Vagina (tissue), 2 donors: ENCODE data around the gene CKAP5. TPM values are rescaled to one million over a fixed set of nuclear protein-coding genes. Genes with fewer than 3 reads are reported as not detected.
A peak's percentile ranks its signal among the peaks of the same experiment; 100 is the strongest.

ENCODE experiments used
- DNase-seq, 2 donors: peaks; one replicate each; pipeline ENCODE4 v3.0.0-alpha.2; 2017; ENCODE audit errors: extremely low spot score in 2 of 2
- H3K27ac ChIP-seq: fragments of 200-600 bp; sonication (generic); one replicate; pipeline ENCODE4 v1.5.1; 2019
- H3K27me3 ChIP-seq: fragments of 200-600 bp; sonication (generic); one replicate; pipeline ENCODE4 v1.5.1; 2019
- H3K36me3 ChIP-seq, 2 donors: fragments of 200-600 bp; sonication (generic); one replicate each; pipeline ENCODE4 v1.5.1; 2017 to 2019
- H3K4me1 ChIP-seq: fragments of 200-600 bp; sonication (generic); one replicate; pipeline ENCODE4 v1.5.1; 2019
- H3K4me3 ChIP-seq, 2 donors: fragments of 200-600 bp; sonication (generic); 1 replicate in 1 of 2; 2 replicates in 1 of 2; pipeline ENCODE4 v1.5.1; 2016 to 2019
- H3K9me3 ChIP-seq: fragments of 200-600 bp; sonication (generic); one replicate; pipeline ENCODE4 v1.5.1; 2019
- POLR2A ChIP-seq, 2 donors: fragments of 450-650 bp; IDR thresholded peaks; one replicate each; pipeline ENCODE4 v1.6.1; 2017; ENCODE audit warnings: antibody characterized with exemption in 2 of 2, mild to moderate bottlenecking in 2 of 2, moderate library complexity in 2 of 2
- POLR2AphosphoS5 ChIP-seq, 2 donors: sonication (generic); formaldehyde crosslinking; IDR thresholded peaks; one replicate each; pipeline ENCODE4 v1.9.0; 2017; ENCODE audit warnings: antibody characterized with exemption in 2 of 2, mild to moderate bottlenecking in 2 of 2, low read depth in 1 of 2; ENCODE audit not compliant: insufficient read depth in 1 of 2
- intact Hi-C: fragments of 100-400 bp; cut with DNase I; formaldehyde crosslinking; loops from one replicate; pipeline ENCODE4 v1.15.1; 2023
- total RNA-seq: library from RNA; depleted of rRNA; stranded (reverse); fragments of >200 nt; gene quantifications from one replicate; pipeline ENCODE4 v1.2.3, GENCODE V29; 2016
- TF ChIP-seq, protein P1 (sequence below), 3 experiments: fragments of 450-650 bp in 2 of 3; fragments of 200-600 bp in 1 of 3; sonication (generic) in 1 of 3; IDR thresholded peaks; one replicate each; pipeline ENCODE4 v1.5.1; 2017 to 2019; ENCODE audit warnings: antibody characterized with exemption in 3 of 3, mild to moderate bottlenecking in 2 of 3, moderate library complexity in 2 of 3

The CKAP5 gene
- total RNA-seq, 1 donor from 2014 or later: 32.9 TPM

GRCh38 chr11:46892109-46892508, 46.0 kb upstream of the CKAP5 start:
- H3K27me3 ChIP-seq: no peaks in the 10 kb centered on the region
- intact Hi-C loops: loop anchor here (10.0 kb wide), 1 partner anchor 463 kb away; the partner anchor contains the start of gene MYBPC3
- no peak overlapping the region for H3K27ac ChIP-seq
- no peak overlapping the region for H3K4me3 ChIP-seq
- no peaks in the 10 kb centered on the region for H3K9me3 ChIP-seq
- peaks cover 0 to 6% of the 10 kb centered on the region in 2 donors for H3K36me3 ChIP-seq
- TF ChIP-seq POLR2A (IDR thresholded peaks at IDR 0.05): no peak
- TF ChIP-seq POLR2AphosphoS5 (IDR thresholded peaks at IDR 0.05; ENCODE audit: insufficient read depth in 1 of 2, low read depth in 1 of 2): no peak
- TF ChIP-seq, protein P1, sequence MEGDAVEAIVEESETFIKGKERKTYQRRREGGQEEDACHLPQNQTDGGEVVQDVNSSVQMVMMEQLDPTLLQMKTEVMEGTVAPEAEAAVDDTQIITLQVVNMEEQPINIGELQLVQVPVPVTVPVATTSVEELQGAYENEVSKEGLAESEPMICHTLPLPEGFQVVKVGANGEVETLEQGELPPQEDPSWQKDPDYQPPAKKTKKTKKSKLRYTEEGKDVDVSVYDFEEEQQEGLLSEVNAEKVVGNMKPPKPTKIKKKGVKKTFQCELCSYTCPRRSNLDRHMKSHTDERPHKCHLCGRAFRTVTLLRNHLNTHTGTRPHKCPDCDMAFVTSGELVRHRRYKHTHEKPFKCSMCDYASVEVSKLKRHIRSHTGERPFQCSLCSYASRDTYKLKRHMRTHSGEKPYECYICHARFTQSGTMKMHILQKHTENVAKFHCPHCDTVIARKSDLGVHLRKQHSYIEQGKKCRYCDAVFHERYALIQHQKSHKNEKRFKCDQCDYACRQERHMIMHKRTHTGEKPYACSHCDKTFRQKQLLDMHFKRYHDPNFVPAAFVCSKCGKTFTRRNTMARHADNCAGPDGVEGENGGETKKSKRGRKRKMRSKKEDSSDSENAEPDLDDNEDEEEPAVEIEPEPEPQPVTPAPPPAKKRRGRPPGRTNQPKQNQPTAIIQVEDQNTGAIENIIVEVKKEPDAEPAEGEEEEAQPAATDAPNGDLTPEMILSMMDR (IDR thresholded peaks at IDR 0.05): no peak
- DNase-seq: no peak
- H3K4me1 ChIP-seq: no peaks in the 10 kb centered on the region

- TF ChIP-seq, protein P1 (IDR thresholded peaks at IDR 0.05): no peak
- TF ChIP-seq POLR2A (IDR thresholded peaks at IDR 0.05) (no peak), POLR2AphosphoS5 (IDR thresholded peaks at IDR 0.05; ENCODE audit: insufficient read depth in 1 of 2, low read depth in 1 of 2) (no peak)
- intact Hi-C loops: loop anchor here (10.0 kb wide), 1 partner anchor 464 kb away; the partner anchor contains the start of gene MYBPC3
- Histone ChIP-seq H3K4me1 (no peaks in the 10 kb centered on the region), H3K9me3 (no peaks in the 10 kb centered on the region), H3K27ac (no peak overlapping the region), H3K27me3 (no peaks in the 10 kb centered on the region), H3K4me3 (no peak overlapping the region), H3K36me3 (peaks cover 0 to 11% of the 10 kb centered on the region in 2 donors)
- DNase-seq: no peak
Measured at GRCh38 chr11:46890665-46891064, 44.6 kb upstream of the CKAP5 start.

DNA sequence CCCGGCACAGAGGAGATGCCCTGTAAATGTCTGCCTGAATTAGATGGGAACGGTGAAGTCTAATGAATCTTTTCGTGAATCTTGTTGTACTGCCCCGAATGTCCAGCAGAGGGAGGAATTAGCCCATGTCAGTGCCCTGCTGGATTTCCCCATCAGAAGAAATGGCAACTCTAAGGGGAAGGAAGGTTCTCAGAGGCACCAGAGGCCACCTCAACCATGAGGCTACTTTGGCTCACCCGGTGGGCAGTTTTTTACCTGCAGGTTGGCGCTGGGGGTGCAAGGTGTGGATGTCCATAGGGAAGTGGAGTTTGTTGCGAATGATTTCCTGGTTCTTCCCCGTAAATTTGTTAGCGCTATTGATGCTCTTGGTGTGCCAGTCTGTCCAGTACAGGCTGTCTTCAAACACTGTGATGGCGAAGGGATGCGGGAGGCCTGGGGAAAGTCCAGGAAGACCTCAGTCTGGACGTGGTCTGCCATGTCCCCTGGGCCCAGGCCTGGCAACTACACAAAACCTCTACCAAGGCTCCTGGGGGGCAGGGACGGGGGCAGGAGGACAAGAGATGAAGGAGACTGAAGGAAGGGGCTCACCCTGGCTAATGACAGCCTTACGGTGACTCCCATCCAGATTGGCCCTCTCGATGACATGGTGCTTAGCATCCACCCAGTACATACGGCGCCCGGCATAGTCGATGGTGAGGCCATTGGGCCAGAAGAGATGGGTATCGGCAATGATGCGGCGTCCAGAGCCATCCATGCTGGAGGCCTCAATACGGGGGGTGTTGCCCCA, 43.8 kb upstream of the CKAP5 start:
- Histone ChIP-seq H3K9me3 (no peaks in the 10 kb centered on the region), H3K27ac (no peak overlapping the region), H3K27me3 (no peaks in the 10 kb centered on the region), H3K36me3 (peaks cover 0 to 11% of the 10 kb centered on the region in 2 donors), H3K4me3 (no peak overlapping the region), H3K4me1 (no peaks in the 10 kb centered on the region)
- intact Hi-C loops: loop anchor here (2.0 to 10.0 kb wide), 2 partner anchors 263 to 465 kb away; partner anchors contain the start of gene MYBPC3
- no peak for DNase-seq
- TF ChIP-seq POLR2A (IDR thresholded peaks at IDR 0.05) (no peak), POLR2AphosphoS5 (IDR thresholded peaks at IDR 0.05; ENCODE audit: insufficient read depth in 1 of 2, low read depth in 1 of 2) (no peak)
- TF ChIP-seq, protein P1 (IDR thresholded peaks at IDR 0.05): peak; percentile 72 to 94 (median 88)

- no peak for DNase-seq
- intact Hi-C loops: loop anchor here (2.0 kb wide), 1 partner anchor 264 kb away; no protein-coding TSS in a partner anchor
- no peak overlapping the region for H3K4me3 ChIP-seq
Measured at GRCh38 chr11:46889251-46889650, 43.2 kb upstream of the CKAP5 start.

More at GRCh38 chr11:46889251-46889650, 43.2 kb upstream of the CKAP5 start:
- no peak overlapping the region for H3K27ac ChIP-seq
- H3K27me3 ChIP-seq: no peaks in the 10 kb centered on the region
- peaks cover 0 to 11% of the 10 kb centered on the region in 2 donors for H3K36me3 ChIP-seq
- H3K4me1 ChIP-seq: no peaks in the 10 kb centered on the region
- TF ChIP-seq POLR2AphosphoS5 (IDR thresholded peaks at IDR 0.05; ENCODE audit: insufficient read depth in 1 of 2, low read depth in 1 of 2) (no peak), POLR2A (IDR thresholded peaks at IDR 0.05) (no peak)
- TF ChIP-seq, protein P1 (IDR thresholded peaks at IDR 0.05): no peak
- no peaks in the 10 kb centered on the region for H3K9me3 ChIP-seq
